SK-N-SH (cell line): Measurements from ENCODE around the gene TERT.

Experiments
- CHD2 ChIP-seq: fragments of 150-350 bp; IDR thresholded peaks from 2 replicates; pipeline ENCODE4 v1.6.1; 2018; ENCODE audit warnings: low read length; ENCODE audit not compliant: partially characterized antibody
- ELF1 ChIP-seq: IDR thresholded peaks from 2 replicates; pipeline ENCODE4 v1.4.0; 2012
- EP300 ChIP-seq, 2 experiments: IDR thresholded peaks; 2 replicates each; pipeline versions ENCODE4 v1.4.0 to v1.6.1; 2012; ENCODE audit warnings: borderline replicate concordance in 1 of 2, low read depth in 1 of 2, low read length in 1 of 2
- FOXM1 ChIP-seq: IDR thresholded peaks from 2 replicates; pipeline ENCODE4 v1.4.0; 2012; ENCODE audit warnings: low read depth, mild to moderate bottlenecking
- GABPA ChIP-seq: IDR thresholded peaks from 2 replicates; pipeline ENCODE4 v1.4.0; 2012; ENCODE audit warnings: low read depth, mild to moderate bottlenecking
- GATA2 ChIP-seq: sonication (generic); formaldehyde crosslinking; IDR thresholded peaks from 2 replicates; pipeline ENCODE4 v1.5.0; 2020; ENCODE audit warnings: mild to moderate bottlenecking, missing genetic modification reagents
- MAX ChIP-seq: IDR thresholded peaks from 2 replicates; pipeline ENCODE4 v1.4.0; 2012; ENCODE audit warnings: low read depth
- NFIC ChIP-seq: IDR thresholded peaks from 2 replicates; pipeline ENCODE4 v1.4.0; 2012; ENCODE audit warnings: borderline replicate concordance
- POLR2AphosphoS5 ChIP-seq: IDR thresholded peaks from 2 replicates; pipeline ENCODE4 v1.6.1; 2012; ENCODE audit warnings: low read depth, low read length
- TAF1 ChIP-seq: IDR thresholded peaks from 2 replicates; pipeline ENCODE4 v1.6.1; 2012; ENCODE audit warnings: low read depth, mild to moderate bottlenecking, low read length, moderate library complexity, borderline replicate concordance
- TCF12 ChIP-seq: IDR thresholded peaks from 2 replicates; pipeline ENCODE4 v1.4.0; 2012
- USF2 ChIP-seq: fragments of 150-350 bp; IDR thresholded peaks from 2 replicates; pipeline ENCODE4 v1.6.1; 2017; ENCODE audit warnings: antibody characterized with exemption, low read length, low read depth, borderline replicate concordance
- TF ChIP-seq, protein P1 (sequence below): fragments of 200-600 bp; sonication (generic); IDR thresholded peaks from 2 replicates; pipeline ENCODE4 v1.6.1; 2017; ENCODE audit warnings: antibody characterized with exemption, mild to moderate bottlenecking, moderate library complexity

DNA sequence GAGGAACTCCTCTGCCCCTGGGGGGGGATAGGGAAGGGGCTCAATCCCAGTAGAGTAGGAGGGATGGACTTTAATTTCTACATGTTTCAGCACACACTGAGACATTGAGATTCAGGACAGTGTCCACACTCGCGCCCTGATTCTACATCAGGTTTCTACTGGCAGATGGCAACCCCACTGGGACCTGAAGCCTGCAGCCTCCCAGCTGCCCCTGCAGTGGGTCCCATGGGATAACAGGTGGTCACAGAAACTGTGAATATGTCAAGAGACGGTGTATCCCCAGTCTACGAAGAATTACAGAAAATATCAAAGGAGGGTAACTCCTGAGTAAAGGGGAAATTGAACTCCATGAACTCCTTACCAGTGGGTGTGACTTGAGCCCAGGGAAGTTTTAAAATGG lies 2.4 kb upstream of the TERT start:
- TF ChIP-seq, protein P1, sequence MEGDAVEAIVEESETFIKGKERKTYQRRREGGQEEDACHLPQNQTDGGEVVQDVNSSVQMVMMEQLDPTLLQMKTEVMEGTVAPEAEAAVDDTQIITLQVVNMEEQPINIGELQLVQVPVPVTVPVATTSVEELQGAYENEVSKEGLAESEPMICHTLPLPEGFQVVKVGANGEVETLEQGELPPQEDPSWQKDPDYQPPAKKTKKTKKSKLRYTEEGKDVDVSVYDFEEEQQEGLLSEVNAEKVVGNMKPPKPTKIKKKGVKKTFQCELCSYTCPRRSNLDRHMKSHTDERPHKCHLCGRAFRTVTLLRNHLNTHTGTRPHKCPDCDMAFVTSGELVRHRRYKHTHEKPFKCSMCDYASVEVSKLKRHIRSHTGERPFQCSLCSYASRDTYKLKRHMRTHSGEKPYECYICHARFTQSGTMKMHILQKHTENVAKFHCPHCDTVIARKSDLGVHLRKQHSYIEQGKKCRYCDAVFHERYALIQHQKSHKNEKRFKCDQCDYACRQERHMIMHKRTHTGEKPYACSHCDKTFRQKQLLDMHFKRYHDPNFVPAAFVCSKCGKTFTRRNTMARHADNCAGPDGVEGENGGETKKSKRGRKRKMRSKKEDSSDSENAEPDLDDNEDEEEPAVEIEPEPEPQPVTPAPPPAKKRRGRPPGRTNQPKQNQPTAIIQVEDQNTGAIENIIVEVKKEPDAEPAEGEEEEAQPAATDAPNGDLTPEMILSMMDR, result no peak
- TF ChIP-seq POLR2AphosphoS5, result no peak
- no peak for TF ChIP-seq MAX
- TF ChIP-seq FOXM1, result no peak
- no peak for TF ChIP-seq CHD2
- no peak for TF ChIP-seq TAF1
- no peak for TF ChIP-seq GATA2 (CRISPR knock-in tag)
- no peak for TF ChIP-seq GABPA
- TF ChIP-seq USF2, result no peak
- TF ChIP-seq ELF1, result no peak
- TF ChIP-seq NFIC, result no peak
- no peak for TF ChIP-seq TCF12
- no peak for TF ChIP-seq EP300 (IDR thresholded peaks at IDR 0.05; ENCODE audit: borderline replicate concordance in 1 of 2, low read depth in 1 of 2, low read length in 1 of 2)
